ENCODE data around the gene KAZN.
A peak's percentile ranks its signal among the peaks of the same experiment; 100 is the strongest.

Gene KAZN

GRCh38 chr1:15150376-15150775 is 551.9 kb downstream of the KAZN start:
- Mint-ChIP-seq H3K4me3 (no peak overlapping the region), H3K27ac (no peak overlapping the region), H3K27me3 (ENCODE audit: low read depth, poor library complexity) (peaks cover 51% of the 10 kb centered on the region), H3K36me3 (ENCODE audit: low read depth) (no peaks in the 10 kb centered on the region), H3K9me3 (peaks cover 5% of the 10 kb centered on the region), H3K4me1 (peaks cover 25% of the 10 kb centered on the region)
- TF ChIP-seq, protein P1, sequence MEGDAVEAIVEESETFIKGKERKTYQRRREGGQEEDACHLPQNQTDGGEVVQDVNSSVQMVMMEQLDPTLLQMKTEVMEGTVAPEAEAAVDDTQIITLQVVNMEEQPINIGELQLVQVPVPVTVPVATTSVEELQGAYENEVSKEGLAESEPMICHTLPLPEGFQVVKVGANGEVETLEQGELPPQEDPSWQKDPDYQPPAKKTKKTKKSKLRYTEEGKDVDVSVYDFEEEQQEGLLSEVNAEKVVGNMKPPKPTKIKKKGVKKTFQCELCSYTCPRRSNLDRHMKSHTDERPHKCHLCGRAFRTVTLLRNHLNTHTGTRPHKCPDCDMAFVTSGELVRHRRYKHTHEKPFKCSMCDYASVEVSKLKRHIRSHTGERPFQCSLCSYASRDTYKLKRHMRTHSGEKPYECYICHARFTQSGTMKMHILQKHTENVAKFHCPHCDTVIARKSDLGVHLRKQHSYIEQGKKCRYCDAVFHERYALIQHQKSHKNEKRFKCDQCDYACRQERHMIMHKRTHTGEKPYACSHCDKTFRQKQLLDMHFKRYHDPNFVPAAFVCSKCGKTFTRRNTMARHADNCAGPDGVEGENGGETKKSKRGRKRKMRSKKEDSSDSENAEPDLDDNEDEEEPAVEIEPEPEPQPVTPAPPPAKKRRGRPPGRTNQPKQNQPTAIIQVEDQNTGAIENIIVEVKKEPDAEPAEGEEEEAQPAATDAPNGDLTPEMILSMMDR (IDR thresholded peaks at IDR 0.05), result no peak
- DNase-seq, result no peak

GRCh38 chr1:15151377-15151806 is 552.9 kb downstream of the KAZN start:
- Mint-ChIP-seq H3K9me3 (peaks cover 5% of the 10 kb centered on the region), H3K27me3 (ENCODE audit: low read depth, poor library complexity) (peaks cover 58% of the 10 kb centered on the region), H3K4me1 (peaks cover 32% of the 10 kb centered on the region), H3K36me3 (ENCODE audit: low read depth) (no peaks in the 10 kb centered on the region), H3K27ac (no peak overlapping the region), H3K4me3 (no peak overlapping the region)
- TF ChIP-seq, protein P1 (IDR thresholded peaks at IDR 0.05), result no peak
- DNase-seq, result no peak

DNA sequence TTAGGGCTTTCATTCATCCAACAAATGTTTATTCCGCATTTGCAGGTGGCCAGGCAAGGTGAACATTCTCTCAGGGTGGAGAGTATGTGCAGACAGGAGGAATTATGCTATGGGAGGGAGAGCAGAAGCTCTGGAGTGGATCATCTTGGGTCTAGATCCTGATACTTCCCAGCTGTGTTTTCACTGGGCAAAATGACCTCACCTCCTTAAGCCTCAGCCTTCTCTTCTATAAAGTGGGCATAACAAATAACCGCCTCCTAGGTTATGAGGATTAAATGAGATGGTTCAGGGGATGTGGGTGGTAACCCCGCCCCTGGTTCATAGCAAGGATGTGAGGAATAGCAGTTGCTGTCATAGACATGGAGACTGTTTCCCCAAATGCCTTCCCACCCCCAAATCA is 553.4 kb downstream of the KAZN start:
- Mint-ChIP-seq H3K36me3 (ENCODE audit: low read depth) (no peaks in the 10 kb centered on the region), H3K4me1 (peaks cover 33% of the 10 kb centered on the region), H3K27me3 (ENCODE audit: low read depth, poor library complexity) (peaks cover 58% of the 10 kb centered on the region), H3K27ac (no peak overlapping the region), H3K4me3 (peak overlapping the region; percentile 92), H3K9me3 (peaks cover 5% of the 10 kb centered on the region)
- DNase-seq, result no peak
- TF ChIP-seq, protein P1 (IDR thresholded peaks at IDR 0.05), result no peak

DNA sequence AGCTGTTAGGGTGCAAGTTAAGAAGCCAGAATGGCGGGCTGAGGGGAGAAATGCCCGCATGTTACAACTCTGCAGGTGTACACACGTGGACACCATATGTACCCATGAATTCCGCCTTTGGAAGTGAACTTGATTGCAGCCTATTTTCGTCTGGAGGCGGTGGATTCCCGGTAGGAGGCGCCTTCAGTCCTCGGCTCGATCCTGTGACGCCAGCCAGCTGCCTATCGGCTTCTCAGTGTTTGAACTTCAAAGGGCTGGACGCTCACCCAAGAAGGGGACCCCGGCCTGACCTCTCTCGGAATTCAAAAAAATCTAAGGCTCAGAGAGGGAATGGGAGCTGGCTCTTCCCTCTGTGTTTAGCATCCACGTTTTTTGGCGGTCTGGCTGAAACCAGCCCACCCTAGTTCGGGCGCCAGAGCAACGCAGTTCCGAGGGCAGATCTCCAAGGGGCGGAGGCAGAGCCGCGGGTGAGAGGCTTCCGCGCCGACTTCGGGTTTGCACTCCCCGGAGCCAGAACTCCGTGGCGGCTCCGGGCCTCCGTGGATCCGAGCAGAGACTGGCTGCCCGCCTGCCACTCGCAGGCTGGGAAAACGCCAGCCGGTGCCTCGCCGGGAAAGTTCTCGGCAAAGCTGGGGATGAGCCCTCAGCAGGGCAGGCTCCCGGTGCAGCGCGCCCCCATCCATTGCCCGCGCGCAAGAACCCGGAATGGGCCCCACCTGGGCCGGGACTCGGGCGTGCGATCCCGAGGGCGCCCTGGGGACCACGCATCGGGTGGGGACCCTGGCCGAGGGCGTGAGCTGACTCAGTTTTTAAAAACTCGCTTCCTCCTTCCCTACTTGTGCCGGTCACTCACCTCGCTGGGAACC is 554.1 kb downstream of the KAZN start:
- Mint-ChIP-seq H3K9me3 (peaks cover 5% of the 10 kb centered on the region), H3K4me3 (peak overlapping the region; percentile 92), H3K4me1 (peaks cover 40% of the 10 kb centered on the region), H3K27me3 (ENCODE audit: low read depth, poor library complexity) (peaks cover 54% of the 10 kb centered on the region), H3K27ac (no peak overlapping the region), H3K36me3 (ENCODE audit: low read depth) (no peaks in the 10 kb centered on the region)
- DNase-seq, result peak; percentile 79
- TF ChIP-seq, protein P1 (IDR thresholded peaks at IDR 0.05), result peak; percentile 43

- no peak within 1 kb of the TSS for H3K27ac Mint-ChIP-seq
- no peaks in the 10 kb centered on the region for H3K36me3 Mint-ChIP-seq (ENCODE audit: low read depth)
- peak; percentile 91 for DNase-seq
- peak within 1 kb of the TSS; percentile 92 for H3K4me3 Mint-ChIP-seq
- peaks cover 5% of the 10 kb centered on the region for H3K9me3 Mint-ChIP-seq
- TF ChIP-seq, protein P1 (IDR thresholded peaks at IDR 0.05), result no peak
- H3K4me1 Mint-ChIP-seq, result peaks cover 42% of the 10 kb centered on the region
- H3K27me3 Mint-ChIP-seq (ENCODE audit: low read depth, poor library complexity), result peaks cover 48% of the 10 kb centered on the region
These were observed 554.8 kb downstream of the KAZN start, which contains the start of gene TMEM51 for GRCh38 chr1:15153184-15153841. Gene TMEM51, plus strand, starts transcription at chr1:15153747. Its CDS starts 61,341 bp downstream, at chr1:15215088.

All from nephron progenitor cell (in vitro differentiated cells).